Muscle layer of colon (tissue), 2 donors: Measurements from ENCODE around the gene XKR8.

ENCODE experiments used
- H3K27ac ChIP-seq: one replicate; pipeline ENCODE4 v1.7.0; 2013; ENCODE audit warnings: low read depth, mild to moderate bottlenecking, low read length, moderate library complexity
- H3K27me3 ChIP-seq, 2 donors: one replicate each; pipeline ENCODE4 v1.7.0; 2013; ENCODE audit warnings: low read length in 2 of 2, mild to moderate bottlenecking in 2 of 2; ENCODE audit not compliant: insufficient read depth in 2 of 2, control insufficient read depth in 1 of 2
- H3K36me3 ChIP-seq: one replicate; pipeline ENCODE4 v1.7.0; 2013; ENCODE audit warnings: mild to moderate bottlenecking, low read length; ENCODE audit not compliant: insufficient read depth
- H3K4me1 ChIP-seq: one replicate; pipeline ENCODE4 v1.7.0; 2013; ENCODE audit warnings: mild to moderate bottlenecking, low read length; ENCODE audit not compliant: insufficient read depth
- H3K4me3 ChIP-seq, 2 donors: one replicate each; pipeline ENCODE4 v1.7.0; 2013; ENCODE audit warnings: low read length in 2 of 2, low read depth in 1 of 2, mild to moderate bottlenecking in 1 of 2, moderate library complexity in 1 of 2
- H3K9ac ChIP-seq: one replicate; pipeline ENCODE4 v1.7.0; 2013; ENCODE audit warnings: low read length
- H3K9me3 ChIP-seq: one replicate; pipeline ENCODE4 v1.7.0; 2013; ENCODE audit warnings: mild to moderate bottlenecking, low read length
- donor health status: abdominal sarcoma.
- donor health status: Adenocarcinoma of cecum.

The XKR8 gene

GRCh38 chr1:27958513-27958912 is 1.3 kb upstream of the XKR8 start:
- Histone ChIP-seq H3K9ac (no peak overlapping the region), H3K4me3 (no peak overlapping the region), H3K27me3 (no peaks in the 10 kb centered on the region), H3K36me3 (no peaks in the 10 kb centered on the region), H3K9me3 (no peaks in the 10 kb centered on the region), H3K27ac (no peak overlapping the region), H3K4me1 (peaks cover 18% of the 10 kb centered on the region)

- Histone ChIP-seq H3K27ac (peak overlapping the region; percentile 100), H3K4me1 (peaks cover 18% of the 10 kb centered on the region), H3K36me3 (peaks cover 7% of the 10 kb centered on the region), H3K4me3 (peak overlapping the region; percentile 81 to 92), H3K9ac (peak overlapping the region; percentile 82), H3K27me3 (no peaks in the 10 kb centered on the region), H3K9me3 (no peaks in the 10 kb centered on the region)
These were observed 1.2 kb downstream of the XKR8 start for GRCh38 chr1:27960762-27961645.

- Histone ChIP-seq H3K4me1 (peaks cover 18% of the 10 kb centered on the region), H3K4me3 (peak overlapping the region in 1 of 2 donors; percentile 92), H3K27me3 (no peaks in the 10 kb centered on the region), H3K9ac (no peak overlapping the region), H3K36me3 (peaks cover 10% of the 10 kb centered on the region), H3K9me3 (no peaks in the 10 kb centered on the region), H3K27ac (no peak overlapping the region)
These were observed 2.0 kb downstream of the XKR8 start for GRCh38 chr1:27961646-27962221.

- peaks cover 18% of the 10 kb centered on the region for H3K4me1 ChIP-seq
- H3K27ac ChIP-seq, result no peak overlapping the region
- H3K9ac ChIP-seq, result no peak overlapping the region
- H3K4me3 ChIP-seq, result no peak overlapping the region
- H3K9me3 ChIP-seq, result no peaks in the 10 kb centered on the region
- H3K36me3 ChIP-seq, result peaks cover 21% of the 10 kb centered on the region
- no peaks in the 10 kb centered on the region for H3K27me3 ChIP-seq
These were observed 3.6 kb downstream of the XKR8 start for GRCh38 chr1:27963393-27963792.

- no peaks in the 10 kb centered on the region for H3K9me3 ChIP-seq
- no peak overlapping the region for H3K27ac ChIP-seq
- no peak overlapping the region for H3K9ac ChIP-seq
- H3K36me3 ChIP-seq, result peaks cover 26% of the 10 kb centered on the region
- no peak overlapping the region for H3K4me3 ChIP-seq
- H3K27me3 ChIP-seq, result no peaks in the 10 kb centered on the region
- peaks cover 6% of the 10 kb centered on the region for H3K4me1 ChIP-seq
These were observed 6.8 kb downstream of the XKR8 start for GRCh38 chr1:27966402-27967105.

- no peak overlapping the region for H3K27ac ChIP-seq
- peaks cover 10% of the 10 kb centered on the region for H3K4me1 ChIP-seq
- no peak overlapping the region for H3K4me3 ChIP-seq
- H3K36me3 ChIP-seq, result peaks cover 26% of the 10 kb centered on the region
- no peaks in the 10 kb centered on the region for H3K9me3 ChIP-seq
- no peaks in the 10 kb centered on the region for H3K27me3 ChIP-seq
- H3K9ac ChIP-seq, result no peak overlapping the region
These were observed 7.5 kb downstream of the XKR8 start for GRCh38 chr1:27967106-27967883.

GRCh38 chr1:27967884-27968466 is 8.2 kb downstream of the XKR8 start:
- no peak overlapping the region for H3K9ac ChIP-seq
- no peak overlapping the region for H3K27ac ChIP-seq
- no peaks in the 10 kb centered on the region for H3K27me3 ChIP-seq
- no peaks in the 10 kb centered on the region for H3K9me3 ChIP-seq
- H3K36me3 ChIP-seq, result peaks cover 26% of the 10 kb centered on the region
- peaks cover 10% of the 10 kb centered on the region for H3K4me1 ChIP-seq
- no peak overlapping the region for H3K4me3 ChIP-seq

GRCh38 chr1:27968692-27969091 is 8.9 kb downstream of the XKR8 start:
- no peaks in the 10 kb centered on the region for H3K27me3 ChIP-seq
- H3K9me3 ChIP-seq, result no peaks in the 10 kb centered on the region
- H3K27ac ChIP-seq, result no peak overlapping the region
- no peak overlapping the region for H3K9ac ChIP-seq
- H3K36me3 ChIP-seq, result peaks cover 29% of the 10 kb centered on the region
- peaks cover 10% of the 10 kb centered on the region for H3K4me1 ChIP-seq
- no peak overlapping the region for H3K4me3 ChIP-seq

GRCh38 chr1:27970401-27970800 is 10.6 kb downstream of the XKR8 start:
- Histone ChIP-seq H3K9ac (no peak overlapping the region), H3K27me3 (no peaks in the 10 kb centered on the region), H3K9me3 (no peaks in the 10 kb centered on the region), H3K36me3 (peaks cover 35% of the 10 kb centered on the region), H3K4me3 (no peak overlapping the region), H3K4me1 (peaks cover 10% of the 10 kb centered on the region), H3K27ac (no peak overlapping the region)

GRCh38 chr1:27971674-27972073 is 11.9 kb downstream of the XKR8 start:
- no peak overlapping the region for H3K9ac ChIP-seq
- peaks cover 10% of the 10 kb centered on the region for H3K4me1 ChIP-seq
- H3K27me3 ChIP-seq, result no peaks in the 10 kb centered on the region
- H3K9me3 ChIP-seq, result no peaks in the 10 kb centered on the region
- H3K4me3 ChIP-seq, result no peak overlapping the region
- no peak overlapping the region for H3K27ac ChIP-seq
- peaks cover 32% of the 10 kb centered on the region for H3K36me3 ChIP-seq

- Histone ChIP-seq H3K9me3 (no peaks in the 10 kb centered on the region), H3K36me3 (peaks cover 28% of the 10 kb centered on the region), H3K9ac (no peak overlapping the region), H3K4me1 (peaks cover 10% of the 10 kb centered on the region), H3K4me3 (no peak overlapping the region), H3K27ac (no peak overlapping the region), H3K27me3 (no peaks in the 10 kb centered on the region)
These were observed 12.4 kb downstream of the XKR8 start for GRCh38 chr1:27972141-27972540.
